Upper lobe of left lung (tissue), 6 donors: ENCODE data around the gene THAP5. TPM values are rescaled to one million over a fixed set of nuclear protein-coding genes. Genes with fewer than 3 reads are reported as not detected.

Source experiments
- ATAC-seq, 2 donors: fragments of 200-7000 bp; cut with Tn5 transposase; one replicate each; pipeline ENCODE4 v1.9.1; 2022; ENCODE audit warnings: mild to moderate bottlenecking in 2 of 2, moderate library complexity in 2 of 2; ENCODE audit not compliant: low FRiP score in 2 of 2
- DNase-seq, 2 donors: peaks; one replicate each; pipeline ENCODE4 v3.0.0-alpha.2; 2019 to 2020
- H3K27ac ChIP-seq, 4 donors: fragments of 200-600 bp; sonication (generic); one replicate each; pipeline ENCODE4 v1.5.1; 2016 to 2019
- H3K27me3 ChIP-seq, 4 donors: fragments of 200-600 bp; sonication (generic); one replicate each; pipeline ENCODE4 v1.5.1; 2017 to 2019
- H3K36me3 ChIP-seq, 4 donors: fragments of 200-600 bp; sonication (generic); one replicate each; pipeline ENCODE4 v1.5.1; 2016 to 2019
- H3K4me1 ChIP-seq, 4 donors: fragments of 200-600 bp; sonication (generic); one replicate each; pipeline ENCODE4 v1.5.1; 2018 to 2019
- H3K4me3 ChIP-seq, 4 donors: fragments of 200-600 bp; sonication (generic); one replicate each; pipeline ENCODE4 v1.5.1; 2017 to 2019; ENCODE audit warnings: mild to moderate bottlenecking in 2 of 4, moderate library complexity in 1 of 4
- H3K9me3 ChIP-seq, 4 donors: fragments of 200-600 bp; sonication (generic); one replicate each; pipeline ENCODE4 v1.5.1; 2018 to 2019
- CTCF ChIP-seq, 6 experiments: fragments of 450-650 bp in 4 of 6; fragments of 200-600 bp in 2 of 6; sonication (generic) in 2 of 6; IDR thresholded peaks; one replicate each; pipeline ENCODE4 v1.5.1; 2016 to 2019; ENCODE audit warnings: antibody characterized with exemption in 6 of 6
- EP300 ChIP-seq, 4 donors: sonication (generic); formaldehyde crosslinking; IDR thresholded peaks; one replicate each; pipeline ENCODE4 v1.5.1; 2017; ENCODE audit warnings: antibody characterized with exemption in 4 of 4, control low read depth in 2 of 4
- POLR2A ChIP-seq, 4 donors: fragments of 450-650 bp; IDR thresholded peaks; one replicate each; pipeline ENCODE4 v1.5.1; 2016 to 2017; ENCODE audit warnings: antibody characterized with exemption in 4 of 4, mild to moderate bottlenecking in 2 of 4
- POLR2AphosphoS5 ChIP-seq, 2 donors: sonication (generic); formaldehyde crosslinking; IDR thresholded peaks; one replicate each; pipeline ENCODE4 v1.5.1; 2017; ENCODE audit warnings: antibody characterized with exemption in 2 of 2
- WGBS, 2 donors: methylation state at CpG; one replicate each; pipeline ENCODE4 v1.1.5; 2017 to 2018; 5-methylcytosine and 5-hydroxymethylcytosine counted together
- total RNA-seq, 6 donors: library from RNA; depleted of rRNA in 4 of 6; stranded (reverse); fragments of >200 nt in 4 of 6; gene quantifications; one replicate each; pipeline versions ENCODE4 v1.1.0 to v1.2.1, GENCODE V29; 2016 to 2021
- donor health status: DM: no; HTN: no; CAD: no; lungs with moderate emphysema.
- donor health status: DM: no; HTN: yes; CAD: no; lungs with severe emphysema.

Gene THAP5
- total RNA-seq, 6 donors from 2014 or later: 8.2 to 32.9 (median 19.8) TPM

DNA sequence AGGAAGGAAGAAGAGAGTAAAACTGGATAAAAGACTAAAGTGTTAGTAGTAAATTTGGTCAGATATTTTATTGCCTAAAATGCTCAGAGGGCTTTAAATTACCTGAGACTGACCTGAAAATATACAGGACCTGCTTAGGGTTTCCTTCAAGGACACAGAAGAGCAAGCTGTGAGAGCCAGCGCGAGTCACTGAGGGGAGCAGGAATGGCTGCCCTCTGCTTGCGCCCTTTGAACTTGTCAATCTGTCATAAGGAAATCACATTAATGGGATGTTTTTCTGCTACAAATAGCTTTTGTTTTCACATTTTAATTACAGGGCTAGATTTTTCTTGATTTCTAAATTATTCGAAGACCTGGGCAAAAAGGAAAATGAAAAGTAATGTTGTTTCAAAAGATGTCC, 27.1 kb upstream of the THAP5 start:
- Histone ChIP-seq H3K4me3 (no peak overlapping the region), H3K27ac (no peak overlapping the region), H3K27me3 (no peaks in the 10 kb centered on the region), H3K36me3 (no peaks in the 10 kb centered on the region), H3K9me3 (no peaks in the 10 kb centered on the region), H3K4me1 (no peaks in the 10 kb centered on the region)
- ATAC-seq: no peak
- TF ChIP-seq POLR2AphosphoS5 (IDR thresholded peaks at IDR 0.05) (no peak), CTCF (IDR thresholded peaks at IDR 0.05) (no peak), EP300 (IDR thresholded peaks at IDR 0.05) (no peak), POLR2A (IDR thresholded peaks at IDR 0.05) (no peak)
- no peak for DNase-seq
- 95% methylated on average over 4 of the region's 4 CpGs for WGBS, 2 donors

DNA sequence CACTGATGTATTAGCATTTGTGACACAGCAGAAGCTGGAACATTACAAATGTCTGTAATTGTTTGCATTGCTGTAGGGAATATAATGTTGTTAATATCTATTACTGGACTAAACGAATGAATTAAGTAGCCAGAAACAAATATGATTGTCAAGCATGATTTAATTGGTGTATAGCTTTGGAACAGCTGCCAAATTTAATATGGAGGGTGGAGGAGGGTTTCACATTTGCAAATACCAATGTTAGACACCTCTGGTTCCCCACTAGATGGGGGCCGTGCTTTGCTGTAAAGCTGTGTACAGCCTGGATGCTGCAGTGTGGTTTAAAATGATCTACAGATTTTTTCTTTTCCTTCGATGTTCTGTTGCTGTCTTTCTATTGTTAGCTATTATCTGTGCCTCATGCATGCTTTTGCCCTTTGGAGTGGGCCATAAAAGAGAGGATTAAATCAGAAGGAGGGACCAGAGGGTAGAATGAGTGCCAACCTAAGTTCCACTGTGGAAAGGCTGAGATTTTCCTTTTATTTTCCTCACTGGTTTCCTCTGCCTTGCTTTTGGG, 23.2 kb upstream of the THAP5 start:
- H3K36me3 ChIP-seq: no peaks in the 10 kb centered on the region
- H3K27ac ChIP-seq: no peak overlapping the region
- no peak for TF ChIP-seq EP300 (IDR thresholded peaks at IDR 0.05)
- no peak for TF ChIP-seq POLR2A (IDR thresholded peaks at IDR 0.05)
- TF ChIP-seq POLR2AphosphoS5 (IDR thresholded peaks at IDR 0.05): no peak
- TF ChIP-seq CTCF (IDR thresholded peaks at IDR 0.05): no peak
- no peak overlapping the region for H3K4me3 ChIP-seq
- H3K9me3 ChIP-seq: no peaks in the 10 kb centered on the region
- no peak for DNase-seq
- no peak for ATAC-seq
- no peaks in the 10 kb centered on the region for H3K27me3 ChIP-seq
- WGBS, 2 donors: 48 to 57% methylated on average over 3 of the region's 3 CpGs
- no peaks in the 10 kb centered on the region for H3K4me1 ChIP-seq

GRCh38 chr7:108590606-108591005, 21.1 kb upstream of the THAP5 start:
- ATAC-seq: no peak
- H3K27ac ChIP-seq: no peak overlapping the region
- H3K9me3 ChIP-seq: no peaks in the 10 kb centered on the region
- no peak for DNase-seq
- H3K4me3 ChIP-seq: no peak overlapping the region
- no peaks in the 10 kb centered on the region for H3K36me3 ChIP-seq
- H3K4me1 ChIP-seq: no peaks in the 10 kb centered on the region
- TF ChIP-seq CTCF (IDR thresholded peaks at IDR 0.05) (no peak), POLR2AphosphoS5 (IDR thresholded peaks at IDR 0.05) (no peak), EP300 (IDR thresholded peaks at IDR 0.05) (no peak), POLR2A (IDR thresholded peaks at IDR 0.05) (no peak)
- 77 to 88% methylated on average over 2 of the region's 2 CpGs for whole genome bisulfite sequencing, 2 donors
- H3K27me3 ChIP-seq: no peaks in the 10 kb centered on the region

DNA sequence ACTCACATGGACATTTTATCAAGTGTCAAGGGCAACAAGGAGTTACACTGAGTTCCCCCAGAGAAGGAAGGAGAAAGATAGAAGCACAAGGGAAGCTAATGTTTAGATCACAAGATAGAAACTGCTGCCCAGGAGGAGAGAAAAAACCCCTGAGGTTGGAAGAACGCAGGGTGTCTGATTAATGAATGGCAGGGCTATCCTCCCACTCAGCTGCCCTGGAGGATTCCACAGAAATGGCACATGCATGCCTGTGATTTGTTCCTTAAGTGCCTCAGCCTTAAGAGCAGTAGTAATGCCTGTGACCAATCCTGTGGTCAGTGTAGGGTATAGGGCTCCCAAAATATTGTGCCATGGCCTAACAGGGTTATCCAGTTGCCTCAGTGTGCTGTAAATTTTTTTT, 20.4 kb upstream of the THAP5 start:
- ATAC-seq: no peak

More for the DNA sequence above, 20.4 kb upstream of the THAP5 start:
- no peaks in the 10 kb centered on the region for H3K9me3 ChIP-seq
- no peak overlapping the region for H3K27ac ChIP-seq
- TF ChIP-seq EP300 (IDR thresholded peaks at IDR 0.05): no peak
- TF ChIP-seq POLR2AphosphoS5 (IDR thresholded peaks at IDR 0.05): no peak
- TF ChIP-seq POLR2A (IDR thresholded peaks at IDR 0.05): no peak
- TF ChIP-seq CTCF (IDR thresholded peaks at IDR 0.05): no peak
- no peaks in the 10 kb centered on the region for H3K36me3 ChIP-seq
- WGBS, 2 donors: 40 to 56% methylated on average over 1 of the region's 1 CpG
- DNase-seq: no peak
- no peaks in the 10 kb centered on the region for H3K4me1 ChIP-seq
- H3K27me3 ChIP-seq: no peaks in the 10 kb centered on the region
- H3K4me3 ChIP-seq: no peak overlapping the region
